GM12875 (cell line): ENCODE data around the gene EIF4A3.

ENCODE experiments used
- H3K4me3 ChIP-seq: one replicate; pipeline ENCODE4 v1.5.1; 2011; ENCODE audit warnings: low read depth, low read length, control low read depth
- CTCF ChIP-seq: IDR thresholded peaks from 2 replicates; pipeline ENCODE4 v1.5.1; 2011; ENCODE audit warnings: low read depth, mild to moderate bottlenecking, control low read depth, inconsistent platforms, low read length, moderate library complexity, borderline replicate concordance; ENCODE audit not compliant: insufficient read depth

EIF4A3 gene

GRCh38 chr17:80124351-80124981 lies 22.5 kb downstream of the EIF4A3 start:
- TF ChIP-seq CTCF: peak; percentile 36; the same call in 1 of the 2 replicates
- no peak overlapping the region for H3K4me3 ChIP-seq

GRCh38 chr17:80123791-80124190 lies 23.1 kb downstream of the EIF4A3 start:
- H3K4me3 ChIP-seq: no peak overlapping the region
- no peak for TF ChIP-seq CTCF

- no peak for TF ChIP-seq CTCF
- H3K4me3 ChIP-seq: no peak overlapping the region
Observed at GRCh38 chr17:80122926-80123505, 23.9 kb downstream of the EIF4A3 start.

GRCh38 chr17:80122026-80122575 lies 24.8 kb downstream of the EIF4A3 start:
- no peak overlapping the region for H3K4me3 ChIP-seq
- TF ChIP-seq CTCF: no peak

- H3K4me3 ChIP-seq: no peak overlapping the region
- no peak for TF ChIP-seq CTCF
Observed at GRCh38 chr17:80119839-80120238, 27.1 kb downstream of the EIF4A3 start.

GRCh38 chr17:80119271-80119791 lies 27.6 kb downstream of the EIF4A3 start:
- H3K4me3 ChIP-seq: no peak overlapping the region
- no peak for TF ChIP-seq CTCF
